Trophoblast cell (in vitro differentiated cells and primary cell): ENCODE results near the gene TPRG1.

Experiments used
- DNase-seq, 2 donors: peaks; one replicate each; pipeline ENCODE4 v3.0.0-alpha.2; 2016
- H2AFZ ChIP-seq: 2 replicates; pipeline ENCODE4 v1.6.1; 2013; ENCODE audit warnings: low read length, moderate library complexity, mild to moderate bottlenecking; ENCODE audit not compliant: insufficient read depth, poor library complexity
- H2AK5ac ChIP-seq: 2 replicates; pipeline ENCODE4 v1.6.1; 2013; ENCODE audit warnings: mild to moderate bottlenecking, low read length
- H2BK120ac ChIP-seq: 2 replicates; pipeline ENCODE4 v1.6.1; 2013; ENCODE audit warnings: low read length, mild to moderate bottlenecking, moderate library complexity; ENCODE audit not compliant: insufficient read depth, poor library complexity
- H2BK12ac ChIP-seq: 2 replicates; pipeline ENCODE4 v1.6.1; 2013; ENCODE audit warnings: mild to moderate bottlenecking, low read length, moderate library complexity
- H2BK5ac ChIP-seq: 2 replicates; pipeline ENCODE4 v1.6.1; 2013; ENCODE audit warnings: low read length, low read depth, moderate library complexity, mild to moderate bottlenecking; ENCODE audit not compliant: poor library complexity
- H3K14ac ChIP-seq: 2 replicates; pipeline ENCODE4 v1.6.1; 2013; ENCODE audit warnings: mild to moderate bottlenecking, low read length
- H3K18ac ChIP-seq: 2 replicates; pipeline ENCODE4 v1.6.1; 2013; ENCODE audit warnings: mild to moderate bottlenecking, low read length
- H3K23ac ChIP-seq: 2 replicates; pipeline ENCODE4 v1.6.1; 2013; ENCODE audit warnings: low read length
- H3K27ac ChIP-seq: 2 replicates; pipeline ENCODE4 v1.5.1; 2013; ENCODE audit warnings: low read depth, mild to moderate bottlenecking, inconsistent platforms, low read length, moderate library complexity
- H3K27me3 ChIP-seq: 2 replicates; pipeline ENCODE4 v1.6.1; 2013; ENCODE audit warnings: inconsistent platforms, mild to moderate bottlenecking, low read length, moderate library complexity; ENCODE audit not compliant: insufficient read depth
- H3K36me3 ChIP-seq, 2 experiments: 1 replicate in 1 of 2; 2 replicates in 1 of 2; pipeline ENCODE4 v1.6.1; 2013; ENCODE audit warnings: low read length in 2 of 2, mild to moderate bottlenecking in 2 of 2, moderate library complexity in 1 of 2; ENCODE audit not compliant: insufficient read depth in 2 of 2, control insufficient read depth in 1 of 2
- H3K4ac ChIP-seq: 2 replicates; pipeline ENCODE4 v1.6.1; 2013; ENCODE audit warnings: low read depth, mild to moderate bottlenecking, low read length, moderate library complexity
- H3K4me1 ChIP-seq, 2 experiments: 1 replicate in 1 of 2; 2 replicates in 1 of 2; pipeline ENCODE4 v1.6.1; 2013; ENCODE audit warnings: low read length in 2 of 2, mild to moderate bottlenecking in 2 of 2, moderate library complexity in 1 of 2; ENCODE audit not compliant: insufficient read depth in 2 of 2, control insufficient read depth in 1 of 2
- H3K4me2 ChIP-seq: 2 replicates; pipeline ENCODE4 v1.6.1; 2013; ENCODE audit warnings: inconsistent platforms, mild to moderate bottlenecking, low read length, moderate library complexity
- H3K4me3 ChIP-seq: 2 replicates; pipeline ENCODE4 v1.5.1; 2013; ENCODE audit warnings: mild to moderate bottlenecking, low read depth, low read length, inconsistent platforms
- H3K79me1 ChIP-seq: one replicate; pipeline ENCODE4 v1.6.1; 2013; ENCODE audit warnings: low read length
- H3K79me2 ChIP-seq: 2 replicates; pipeline ENCODE4 v1.6.1; 2013; ENCODE audit warnings: low read length, mild to moderate bottlenecking; ENCODE audit not compliant: control insufficient read depth, insufficient read depth, poor library complexity
- H3K9ac ChIP-seq: 2 replicates; pipeline ENCODE4 v1.6.1; 2013; ENCODE audit warnings: mild to moderate bottlenecking, low read length
- H3K9me3 ChIP-seq: 2 replicates; pipeline ENCODE4 v1.6.1; 2013; ENCODE audit warnings: low read depth, mild to moderate bottlenecking, control low read depth, inconsistent platforms, low read length; ENCODE audit not compliant: insufficient read depth
- H4K12ac ChIP-seq: 2 replicates; pipeline ENCODE4 v1.6.1; 2013; ENCODE audit warnings: low read depth, mild to moderate bottlenecking, low read length, moderate library complexity
- H4K8ac ChIP-seq: 2 replicates; pipeline ENCODE4 v1.6.1; 2013; ENCODE audit warnings: low read depth, mild to moderate bottlenecking, low read length, moderate library complexity
- H4K91ac ChIP-seq: one replicate; pipeline ENCODE4 v1.6.1; 2013; ENCODE audit warnings: low read depth, mild to moderate bottlenecking, low read length, moderate library complexity
- WGBS: extraction: QIAGEN DNeasy Blood & Tissue Kit; methylation state at CpG from one replicate; pipeline ENCODE4 v1.1.7; 2013; ENCODE audit warnings: missing lambda C conversion rate; ENCODE audit not compliant: insufficient read length, insufficient coverage; ENCODE audit errors: extremely low coverage; 5-methylcytosine and 5-hydroxymethylcytosine counted together

Gene TPRG1

GRCh38 chr3:189288348-189289235, 116.8 kb downstream of the TPRG1 start:
- Histone ChIP-seq H2AFZ (no peak overlapping the region), H3K18ac (no peak overlapping the region), H3K9me3 (no peaks in the 10 kb centered on the region), H4K12ac (no peak overlapping the region), H3K4me2 (no peak overlapping the region), H3K79me1 (no peaks in the 10 kb centered on the region), H4K91ac (no peak overlapping the region), H3K4ac (no peak overlapping the region), H3K36me3 (no peaks in the 10 kb centered on the region), H3K27ac (no peak overlapping the region), H4K8ac (no peak overlapping the region), H3K23ac (no peak overlapping the region), H2BK120ac (no peak overlapping the region), H2BK5ac (no peak overlapping the region), H3K79me2 (no peaks in the 10 kb centered on the region), H3K14ac (no peak overlapping the region), H3K27me3 (no peaks in the 10 kb centered on the region), H3K9ac (no peak overlapping the region), H3K4me1 (peaks cover 2 to 8% of the 10 kb centered on the region in 2 experiments), H3K4me3 (no peak overlapping the region), H2AK5ac (no peak overlapping the region), H2BK12ac (no peak overlapping the region)
- no peak for DNase-seq
- no CpG with 5 or more reads among the region's 7 CpGs for WGBS

GRCh38 chr3:189289251-189289650, 117.5 kb downstream of the TPRG1 start:
- H3K36me3 ChIP-seq = no peaks in the 10 kb centered on the region
- H2BK5ac ChIP-seq = no peak overlapping the region
- no peak overlapping the region for H2BK120ac ChIP-seq
- H3K4me1 ChIP-seq = peaks cover 2 to 8% of the 10 kb centered on the region in 2 experiments
- H3K14ac ChIP-seq = no peak overlapping the region
- no peak overlapping the region for H2AFZ ChIP-seq
- H3K79me1 ChIP-seq = no peaks in the 10 kb centered on the region
- H4K12ac ChIP-seq = no peak overlapping the region
- H3K27me3 ChIP-seq = no peaks in the 10 kb centered on the region
- no peaks in the 10 kb centered on the region for H3K9me3 ChIP-seq
- H4K91ac ChIP-seq = no peak overlapping the region
- H3K23ac ChIP-seq = no peak overlapping the region
- no CpG with 5 or more reads among the region's 2 CpGs for WGBS
- no peak overlapping the region for H3K9ac ChIP-seq
- H2BK12ac ChIP-seq = no peak overlapping the region
- H3K27ac ChIP-seq = no peak overlapping the region
- H3K79me2 ChIP-seq = no peaks in the 10 kb centered on the region
- H2AK5ac ChIP-seq = no peak overlapping the region
- H3K4me2 ChIP-seq = no peak overlapping the region
- DNase-seq = no peak
- no peak overlapping the region for H3K4ac ChIP-seq
- H4K8ac ChIP-seq = no peak overlapping the region
- no peak overlapping the region for H3K18ac ChIP-seq
- no peak overlapping the region for H3K4me3 ChIP-seq

- no peaks in the 10 kb centered on the region for H3K27me3 ChIP-seq
- H3K27ac ChIP-seq = no peak overlapping the region
- H4K8ac ChIP-seq = peak overlapping the region; percentile 27
- H3K4me3 ChIP-seq = no peak overlapping the region
- no peak overlapping the region for H3K23ac ChIP-seq
- WGBS = no CpG with 5 or more reads among the region's 6 CpGs
- H2BK120ac ChIP-seq = no peak overlapping the region
- DNase-seq = peak; percentile 76 to 82
- H3K4ac ChIP-seq = no peak overlapping the region
- H3K9ac ChIP-seq = no peak overlapping the region
- no peak overlapping the region for H2BK12ac ChIP-seq
- H3K4me2 ChIP-seq = no peak overlapping the region
- H3K4me1 ChIP-seq = peaks cover 2 to 8% of the 10 kb centered on the region in 2 experiments
- no peaks in the 10 kb centered on the region for H3K79me1 ChIP-seq
- H4K91ac ChIP-seq = no peak overlapping the region
- no peak overlapping the region for H3K18ac ChIP-seq
- no peak overlapping the region for H2BK5ac ChIP-seq
- no peak overlapping the region for H3K14ac ChIP-seq
- no peak overlapping the region for H2AK5ac ChIP-seq
- no peaks in the 10 kb centered on the region for H3K79me2 ChIP-seq
- H2AFZ ChIP-seq = no peak overlapping the region
- peak overlapping the region; percentile 36 for H4K12ac ChIP-seq
- no peaks in the 10 kb centered on the region for H3K9me3 ChIP-seq
- no peaks in the 10 kb centered on the region for H3K36me3 ChIP-seq
These were observed 121.1 kb downstream of the TPRG1 start for GRCh38 chr3:189292667-189293484.

GRCh38 chr3:189294649-189295048, 122.9 kb downstream of the TPRG1 start:
- H3K23ac ChIP-seq = no peak overlapping the region
- H3K36me3 ChIP-seq = no peaks in the 10 kb centered on the region
- H3K79me1 ChIP-seq = no peaks in the 10 kb centered on the region
- H2BK12ac ChIP-seq = no peak overlapping the region
- H2BK120ac ChIP-seq = no peak overlapping the region
- no peak overlapping the region for H3K4ac ChIP-seq
- H3K4me3 ChIP-seq = no peak overlapping the region
- H3K9ac ChIP-seq = no peak overlapping the region
- no peak overlapping the region for H2BK5ac ChIP-seq
- peaks cover 2 to 8% of the 10 kb centered on the region in 2 experiments for H3K4me1 ChIP-seq
- H4K12ac ChIP-seq = no peak overlapping the region
- H2AK5ac ChIP-seq = no peak overlapping the region
- H4K8ac ChIP-seq = no peak overlapping the region
- no peak overlapping the region for H3K18ac ChIP-seq
- H3K14ac ChIP-seq = no peak overlapping the region
- DNase-seq = no peak
- H4K91ac ChIP-seq = no peak overlapping the region
- H3K9me3 ChIP-seq = no peaks in the 10 kb centered on the region
- WGBS = no CpG with 5 or more reads among the region's 5 CpGs
- H3K79me2 ChIP-seq = no peaks in the 10 kb centered on the region
- H3K27me3 ChIP-seq = no peaks in the 10 kb centered on the region
- H3K4me2 ChIP-seq = no peak overlapping the region
- no peak overlapping the region for H2AFZ ChIP-seq
- no peak overlapping the region for H3K27ac ChIP-seq
